Right lobe of liver (tissue), 6 donors: ENCODE results near the gene PFKL. TPM values are rescaled to one million over a fixed set of nuclear protein-coding genes. Genes with fewer than 3 reads are reported as not detected.
A peak's percentile ranks its signal among the peaks of the same experiment; 100 is the strongest.

Experiments used
- ATAC-seq, 4 donors: fragments of 200-7000 bp; cut with Tn5 transposase; one replicate each; pipeline ENCODE4 v1.9.1; 2020; ENCODE audit warnings: mild to moderate bottlenecking in 4 of 4, moderate library complexity in 4 of 4
- DNase-seq, 3 donors: peaks; one replicate each; pipeline ENCODE4 v3.0.0-alpha.2; 2020
- H3K27ac ChIP-seq, 3 donors: fragments of 200-600 bp; one replicate each; pipeline ENCODE4 v1.8.0; 2022
- H3K27me3 ChIP-seq, 2 donors: fragments of 200-600 bp; one replicate each; pipeline ENCODE4 v1.8.0; 2022
- H3K36me3 ChIP-seq, 4 donors: fragments of 200-600 bp; sonication (generic) in 1 of 4; one replicate each; pipeline versions ENCODE4 v1.5.1 to v1.8.0; 2017 to 2022; ENCODE audit warnings: control low read depth in 1 of 4
- H3K4me1 ChIP-seq, 4 donors: fragments of 200-600 bp; sonication (generic) in 1 of 4; one replicate each; pipeline versions ENCODE4 v1.5.1 to v1.8.0; 2017 to 2022; ENCODE audit warnings: control low read depth in 1 of 4
- H3K4me3 ChIP-seq, 3 donors: fragments of 200-600 bp; one replicate each; pipeline ENCODE4 v1.8.0; 2022
- H3K9me3 ChIP-seq, 4 donors: fragments of 200-600 bp; sonication (generic) in 1 of 4; one replicate each; pipeline versions ENCODE4 v1.5.1 to v1.8.0; 2017 to 2022; ENCODE audit warnings: control low read depth in 1 of 4
- CTCF ChIP-seq, 4 donors: fragments of 200-600 bp in 3 of 4; fragments of 450-650 bp in 1 of 4; IDR thresholded peaks; one replicate each; pipeline versions ENCODE4 v1.5.1 to v1.8.0; 2016 to 2022; ENCODE audit warnings: antibody characterized with exemption in 4 of 4, mild to moderate bottlenecking in 2 of 4
- POLR2A ChIP-seq: fragments of 450-650 bp; IDR thresholded peaks from one replicate; pipeline ENCODE4 v1.6.1; 2017; ENCODE audit warnings: antibody characterized with exemption, mild to moderate bottlenecking
- WGBS: methylation state at CpG from one replicate; pipeline ENCODE4 v1.1.6; 2018; ENCODE audit warnings: low coverage, low lambda C conversion rate; ENCODE audit not compliant: insufficient coverage; ENCODE audit errors: missing lambda C conversion rate; 5-methylcytosine and 5-hydroxymethylcytosine counted together
- intact Hi-C, 2 donors: fragments of 100-400 bp; cut with DNase I; formaldehyde crosslinking; loops; one replicate each; pipeline versions ENCODE4 v1.11.2 to v1.14.1; 2022
- total RNA-seq, 6 experiments: library from RNA; depleted of rRNA in 2 of 6; stranded (reverse); fragments of >200 nt in 2 of 6; fragmentation: NEBNext Ultra II Directional in 3 of 6; extraction: Animal tissue kit (Norgen Biotek cat#: 25700) in 3 of 6; gene quantifications; one replicate each; pipeline versions ENCODE4 v1.1.0 to v1.2.4, GENCODE V29; 2016 to 2023
- donor health status: DM: no; HTN: yes; CAD: no.
- donor health status: DM: no; HTN: no; CAD: no.
- donor health status: DM: no; HTN: no; CAD: no.
- donor health status: DM: no; HTN: yes; CAD: no.
- donor health status: DM: no; HTN: yes; CAD: no.

PFKL gene
- total RNA-seq, 6 experiments from 2014 or later: 68.3 to 97.6 (median 73.7) TPM

DNA sequence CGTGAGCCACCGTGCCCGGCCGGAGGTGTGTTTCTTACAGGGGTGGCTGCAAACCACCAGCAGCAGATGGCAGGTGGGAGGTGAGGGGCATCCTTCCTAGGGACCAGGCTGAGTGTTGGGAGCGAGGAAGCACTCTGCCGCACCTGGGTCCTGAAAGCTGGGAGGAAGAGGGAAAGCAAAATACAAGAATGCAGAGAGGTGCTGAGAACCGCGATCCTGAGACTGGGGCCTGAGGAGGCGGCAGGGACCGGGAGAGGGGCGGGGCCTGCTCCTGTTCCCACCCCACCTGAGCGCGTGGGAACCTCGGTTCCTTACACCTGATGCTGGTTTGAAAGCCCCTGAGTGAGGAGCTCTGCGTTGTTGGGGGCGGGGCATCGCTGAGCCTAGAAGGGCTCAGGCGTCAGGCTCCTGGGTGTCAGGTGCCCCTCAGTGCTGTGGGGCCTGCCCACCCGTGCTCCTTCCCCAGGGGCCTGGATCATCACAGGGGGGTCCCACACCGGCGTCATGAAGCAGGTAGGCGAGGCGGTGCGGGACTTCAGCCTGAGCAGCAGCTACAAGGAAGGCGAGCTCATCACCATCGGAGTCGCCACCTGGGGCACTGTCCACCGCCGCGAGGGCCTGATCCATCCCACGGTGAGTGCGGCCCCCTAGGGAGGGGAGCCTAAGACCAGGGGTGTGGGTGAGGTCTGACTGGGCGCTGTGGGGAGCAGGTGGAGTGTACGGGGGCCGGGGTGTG is 69.0 kb downstream of the PFKL start:
- 56% methylated on average over 10 of the region's 35 CpGs for WGBS
- DNase-seq (peak in 1 of 3 donors; percentile 45), ATAC-seq (peak in 3 of 4 donors; percentile 6 to 40 (median 21))
- no peaks in the 10 kb centered on the region for H3K9me3 ChIP-seq
- intact Hi-C loops: no loop called here
- H3K27me3 ChIP-seq: no peaks in the 10 kb centered on the region
- no peak overlapping the region for H3K27ac ChIP-seq
- H3K4me1 ChIP-seq: peaks cover 0 to 3% (median 0%) of the 10 kb centered on the region in 4 donors
- no peak overlapping the region for H3K4me3 ChIP-seq
- no peaks in the 10 kb centered on the region for H3K36me3 ChIP-seq
- TF ChIP-seq POLR2A (no peak), CTCF (IDR thresholded peaks at IDR 0.05) (no peak)

GRCh38 chr21:44370027-44370735 is 70.3 kb downstream of the PFKL start:
- DNase-seq: peak in 2 of 3 donors; percentile 55 to 63
- Histone ChIP-seq H3K27me3 (no peaks in the 10 kb centered on the region), H3K4me1 (peaks cover 0 to 3% (median 0%) of the 10 kb centered on the region in 4 donors), H3K36me3 (no peaks in the 10 kb centered on the region), H3K9me3 (no peaks in the 10 kb centered on the region), H3K4me3 (no peak overlapping the region), H3K27ac (no peak overlapping the region)
- TF ChIP-seq CTCF (IDR thresholded peaks at IDR 0.05): no peak
- no peak for TF ChIP-seq POLR2A
- intact Hi-C loops: no loop called here
- ATAC-seq: peak; percentile 75 to 87 (median 80)
- WGBS: no CpG with 5 or more reads among the region's 29 CpGs

DNA sequence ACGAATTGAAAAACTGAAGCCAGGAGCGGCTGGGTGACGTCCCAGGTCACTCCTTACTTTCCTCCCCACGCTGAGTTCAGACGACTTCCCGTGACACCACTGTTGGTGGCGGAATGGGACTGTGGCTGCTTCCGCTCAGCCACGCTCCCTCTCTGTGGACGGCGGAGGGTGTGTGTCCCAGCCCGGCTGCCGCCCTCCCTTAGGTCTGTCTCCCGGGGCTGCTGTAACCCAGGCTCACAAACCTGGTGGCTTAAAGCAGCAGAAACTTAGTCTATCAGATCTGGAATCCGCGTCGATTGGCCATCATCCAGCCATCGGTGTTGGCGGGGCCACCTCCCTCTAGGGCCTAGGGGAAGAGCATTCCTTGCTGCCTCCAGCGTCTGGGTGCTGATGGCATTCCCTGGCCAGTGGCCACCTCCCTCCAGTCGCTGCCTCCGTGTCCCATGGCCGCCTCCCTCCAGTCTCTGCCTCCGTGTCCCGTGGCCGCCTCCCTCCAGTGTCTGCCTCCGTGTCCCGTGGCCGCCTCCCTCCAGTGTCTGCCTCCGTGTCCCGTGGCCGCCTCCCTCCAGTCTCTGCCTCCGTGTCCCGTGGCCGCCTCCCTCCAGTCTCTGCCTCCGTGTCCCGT is 71.0 kb downstream of the PFKL start:
- ATAC-seq (peak in 1 of 4 donors; percentile 3), DNase-seq (peak in 1 of 3 donors; percentile 42)
- H3K9me3 ChIP-seq: no peaks in the 10 kb centered on the region
- intact Hi-C loops: no loop called here
- no peaks in the 10 kb centered on the region for H3K36me3 ChIP-seq
- H3K27ac ChIP-seq: no peak overlapping the region
- peaks cover 0 to 3% (median 0%) of the 10 kb centered on the region in 4 donors for H3K4me1 ChIP-seq
- no peaks in the 10 kb centered on the region for H3K27me3 ChIP-seq
- TF ChIP-seq CTCF (IDR thresholded peaks at IDR 0.05) (no peak), POLR2A (no peak)
- WGBS: 82% methylated on average over 4 of the region's 37 CpGs
- H3K4me3 ChIP-seq: no peak overlapping the region

GRCh38 chr21:44371596-44371995 is 71.7 kb downstream of the PFKL start:
- H3K27ac ChIP-seq: no peak overlapping the region
- 95% methylated on average over 3 of the region's 6 CpGs for WGBS
- TF ChIP-seq CTCF (IDR thresholded peaks at IDR 0.05) (no peak), POLR2A (no peak)
- H3K9me3 ChIP-seq: no peaks in the 10 kb centered on the region
- ATAC-seq (no peak), DNase-seq (peak in 1 of 3 donors; percentile 28)
- intact Hi-C loops: no loop called here
- no peak overlapping the region for H3K4me3 ChIP-seq
- no peaks in the 10 kb centered on the region for H3K36me3 ChIP-seq
- no peaks in the 10 kb centered on the region for H3K27me3 ChIP-seq
- peaks cover 0 to 3% (median 0%) of the 10 kb centered on the region in 4 donors for H3K4me1 ChIP-seq
